ENCODE data around the gene IL22RA2. TPM values are rescaled to one million over a fixed set of nuclear protein-coding genes. Genes with fewer than 3 reads are reported as not detected.

Gene IL22RA2
- total RNA-seq, 1 experiment from 2014 or later: not detected

DNA sequence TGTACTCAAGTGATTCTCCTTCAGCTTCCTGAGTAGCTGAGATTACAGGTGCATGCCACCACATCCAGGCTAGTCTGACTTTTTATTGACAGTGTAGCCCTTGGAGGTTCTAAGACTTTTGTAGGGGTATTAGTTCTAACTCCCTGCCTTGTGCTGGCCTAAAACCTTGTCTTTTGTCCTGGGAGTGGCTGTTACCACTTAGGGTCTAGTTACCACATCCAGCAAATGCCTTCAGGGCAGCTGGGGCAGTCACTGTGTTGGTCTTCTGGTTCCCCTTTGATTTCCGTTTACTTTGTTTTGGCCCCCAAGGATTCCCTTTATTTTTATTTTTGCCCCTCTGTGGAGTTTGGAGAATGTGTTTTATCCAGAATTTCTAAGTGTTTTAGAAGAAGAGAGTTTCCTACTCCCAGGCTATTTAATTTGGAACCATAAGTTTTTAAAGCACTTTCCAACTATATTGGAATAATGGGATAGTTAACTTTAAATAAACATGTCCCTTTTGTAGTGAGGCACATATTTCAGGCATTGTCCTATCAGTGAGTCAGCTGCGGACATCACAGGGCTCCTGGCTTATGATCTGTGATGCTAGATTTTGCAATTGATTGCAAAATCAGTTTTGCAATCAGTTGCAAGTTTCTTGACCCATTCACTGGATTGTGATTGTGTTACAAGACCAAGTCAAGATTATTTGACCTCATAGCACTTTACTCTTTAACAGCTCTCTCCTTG is 25.0 kb downstream of the IL22RA2 start:
- Histone ChIP-seq H2AK5ac (ENCODE audit: insufficient read length, low read length) (no peak overlapping the region), H3K4ac (ENCODE audit: low read depth, low read length) (no peak overlapping the region), H3K79me1 (ENCODE audit: insufficient read depth, low read depth, low read length, poor library complexity, severe bottlenecking) (no peaks in the 10 kb centered on the region), H3K18ac (ENCODE audit: insufficient read length, low read depth, low read length) (no peak overlapping the region), H3K9me3 (ENCODE audit: control insufficient read depth, low read depth, low read length) (no peaks in the 10 kb centered on the region), H3K23me2 (ENCODE audit: insufficient read length, low read depth, low read length, poor library complexity, severe bottlenecking) (no peaks in the 10 kb centered on the region), H3K27ac (ENCODE audit: insufficient read length, low read depth, low read length) (no peak overlapping the region), H4K20me1 (ENCODE audit: control insufficient read depth, insufficient read depth, insufficient read length) (no peaks in the 10 kb centered on the region), H3K14ac (ENCODE audit: insufficient read depth, low read length) (no peak overlapping the region), H2BK120ac (ENCODE audit: low read depth, low read length, poor library complexity, severe bottlenecking) (no peak overlapping the region), H4K91ac (ENCODE audit: insufficient read length, low read depth, low read length) (no peak overlapping the region), H3K9ac (ENCODE audit: extremely low read depth, insufficient read length, low read length) (no peak overlapping the region), H3K4me2 (ENCODE audit: insufficient read depth, insufficient read length, low read length) (no peak overlapping the region), H2AFZ (ENCODE audit: low read length) (no peak overlapping the region), H4K8ac (replicated peaks; ENCODE audit: insufficient read length, low read depth, low read length) (no peak overlapping the region), H2BK20ac (ENCODE audit: low read depth, low read length, poor library complexity, severe bottlenecking) (no peak overlapping the region), H3T11ph (ENCODE audit: low read length) (no peak overlapping the region), H4K5ac (ENCODE audit: insufficient read length, low read depth, low read length) (no peak overlapping the region), H3K23ac (ENCODE audit: insufficient read length, low read depth, low read length) (no peak overlapping the region), H3K4me1 (ENCODE audit: insufficient read depth, low read length) (no peaks in the 10 kb centered on the region), H2BK5ac (ENCODE audit: insufficient read length, low read length) (no peak overlapping the region), H3K27me3 (ENCODE audit: insufficient read depth, low read length) (no peaks in the 10 kb centered on the region), H3K79me2 (ENCODE audit: insufficient read depth, low read length) (no peaks in the 10 kb centered on the region), H3K56ac (ENCODE audit: insufficient read length, low read depth, low read length) (no peak overlapping the region), H2BK12ac (ENCODE audit: insufficient read length, low read depth, low read length) (no peak overlapping the region), H2BK15ac (ENCODE audit: low read depth, low read length) (no peak overlapping the region)
- Mint-ChIP-seq H3K36me3 (ENCODE audit: insufficient read depth in 1 of 3, low read depth in 3 of 3) (peaks cover 0 to 6% (median 0%) of the 10 kb centered on the region in 3 experiments; a peak in 1 of 7 replicates), H3K4me3 (no peak overlapping the region), H3K4me1 (no peaks in the 10 kb centered on the region), H3K9me3 (peaks cover 7 to 8% of the 10 kb centered on the region in 2 experiments; a peak in 4 of 5 replicates), H3K27ac (no peak overlapping the region), H3K27me3 (ENCODE audit: low read depth) (no peaks in the 10 kb centered on the region)
- DNase-seq: no peak
- TF ChIP-seq, protein P1, sequence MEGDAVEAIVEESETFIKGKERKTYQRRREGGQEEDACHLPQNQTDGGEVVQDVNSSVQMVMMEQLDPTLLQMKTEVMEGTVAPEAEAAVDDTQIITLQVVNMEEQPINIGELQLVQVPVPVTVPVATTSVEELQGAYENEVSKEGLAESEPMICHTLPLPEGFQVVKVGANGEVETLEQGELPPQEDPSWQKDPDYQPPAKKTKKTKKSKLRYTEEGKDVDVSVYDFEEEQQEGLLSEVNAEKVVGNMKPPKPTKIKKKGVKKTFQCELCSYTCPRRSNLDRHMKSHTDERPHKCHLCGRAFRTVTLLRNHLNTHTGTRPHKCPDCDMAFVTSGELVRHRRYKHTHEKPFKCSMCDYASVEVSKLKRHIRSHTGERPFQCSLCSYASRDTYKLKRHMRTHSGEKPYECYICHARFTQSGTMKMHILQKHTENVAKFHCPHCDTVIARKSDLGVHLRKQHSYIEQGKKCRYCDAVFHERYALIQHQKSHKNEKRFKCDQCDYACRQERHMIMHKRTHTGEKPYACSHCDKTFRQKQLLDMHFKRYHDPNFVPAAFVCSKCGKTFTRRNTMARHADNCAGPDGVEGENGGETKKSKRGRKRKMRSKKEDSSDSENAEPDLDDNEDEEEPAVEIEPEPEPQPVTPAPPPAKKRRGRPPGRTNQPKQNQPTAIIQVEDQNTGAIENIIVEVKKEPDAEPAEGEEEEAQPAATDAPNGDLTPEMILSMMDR (conservative IDR thresholded peaks at IDR 0.05): no peak
- WGBS (ENCODE audit: extremely low coverage, insufficient read length, low lambda C conversion rate): no CpG with 5 or more reads among the region's 2 CpGs
